GM18498 (cell line): ENCODE data around the gene PLCB1.

ENCODE experiments used
- ATAC-seq: cut with Tn5 transposase; IDR thresholded peaks from one replicate; pipeline ENCODE4 v1.9.1; 2021; ENCODE audit warnings: mild to moderate bottlenecking, moderate library complexity; ENCODE audit not compliant: unreplicated experiment

Gene PLCB1

GRCh38 chr20:8474027-8474668, 342.1 kb downstream of the PLCB1 start:
- ATAC-seq: no peak

DNA sequence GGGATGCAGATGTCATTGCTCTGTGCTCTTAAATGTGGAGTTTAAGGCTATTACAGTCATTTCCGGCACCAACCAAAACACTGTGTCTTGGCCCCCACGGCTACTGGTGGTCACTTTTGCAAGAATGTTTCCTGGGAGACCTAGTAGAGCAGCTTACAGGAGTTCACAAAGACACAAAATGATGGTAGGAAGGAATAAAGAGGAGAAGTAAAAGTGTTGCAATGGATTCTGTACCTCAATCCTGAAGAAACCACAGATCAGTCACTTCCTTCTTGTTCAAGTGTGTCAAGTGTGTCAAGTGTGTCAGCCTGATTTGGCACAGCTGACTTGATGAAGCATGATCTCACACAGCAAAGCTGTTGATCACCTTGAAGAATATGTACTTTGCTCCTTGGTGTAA, 344.0 kb downstream of the PLCB1 start:
- ATAC-seq: no peak

- no peak for ATAC-seq
Observed at GRCh38 chr20:8480597-8480996, 348.5 kb downstream of the PLCB1 start.

DNA sequence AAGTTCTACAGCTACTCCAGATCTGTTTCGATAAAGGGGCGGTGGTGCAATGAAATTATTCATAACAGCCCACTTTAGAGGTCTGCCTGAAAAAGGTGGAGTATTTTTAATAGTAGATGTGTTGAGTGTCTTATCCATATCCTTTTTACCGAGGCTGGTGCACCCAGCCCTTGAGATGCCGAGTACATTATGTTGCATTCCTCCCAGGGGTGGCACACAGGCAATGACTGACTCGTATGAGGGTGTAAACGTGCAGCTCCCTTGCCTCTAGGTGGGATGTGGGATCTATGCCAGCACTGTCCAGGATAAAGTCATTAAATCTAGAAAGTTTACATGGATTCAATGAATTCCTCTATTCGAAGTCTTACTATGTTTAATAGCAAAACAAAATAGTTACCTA, 355.6 kb downstream of the PLCB1 start:
- no peak for ATAC-seq

DNA sequence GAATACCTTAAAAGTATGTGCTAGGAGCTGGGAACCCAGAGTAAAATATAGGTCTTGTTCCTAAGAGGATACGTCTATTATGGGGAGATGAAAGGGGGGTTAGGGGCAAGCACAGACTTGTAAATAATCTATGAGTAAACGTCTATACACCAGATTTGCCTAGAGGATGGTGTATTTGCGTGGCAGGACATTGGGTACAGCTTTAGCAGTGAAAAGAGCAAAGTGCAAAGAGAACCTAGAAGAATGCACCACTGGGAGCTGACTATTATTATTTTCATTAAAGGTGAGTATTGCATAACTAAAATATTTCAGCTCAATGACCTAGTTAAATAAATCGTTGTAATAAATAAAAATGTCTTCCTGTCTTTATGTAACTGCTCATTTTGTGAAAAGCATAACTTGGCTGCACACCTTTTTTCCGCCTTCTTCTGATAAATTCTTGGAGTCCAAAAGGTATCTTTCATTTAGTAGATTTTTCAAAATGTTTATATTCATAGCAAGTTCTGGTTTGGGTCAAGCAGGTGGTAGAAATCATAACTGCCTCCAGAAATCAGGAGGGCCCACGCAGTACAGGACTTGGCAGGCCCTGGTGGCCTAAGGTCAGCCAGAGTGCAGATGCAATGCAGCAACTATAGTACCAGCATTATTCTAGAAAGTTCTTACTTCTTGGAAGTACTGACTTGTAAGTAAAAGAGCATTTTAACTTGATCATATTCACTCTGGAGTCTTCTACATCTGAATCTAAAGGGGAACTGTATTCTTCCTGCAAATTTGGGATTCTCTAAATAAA, 357.2 kb downstream of the PLCB1 start:
- no peak for ATAC-seq

DNA sequence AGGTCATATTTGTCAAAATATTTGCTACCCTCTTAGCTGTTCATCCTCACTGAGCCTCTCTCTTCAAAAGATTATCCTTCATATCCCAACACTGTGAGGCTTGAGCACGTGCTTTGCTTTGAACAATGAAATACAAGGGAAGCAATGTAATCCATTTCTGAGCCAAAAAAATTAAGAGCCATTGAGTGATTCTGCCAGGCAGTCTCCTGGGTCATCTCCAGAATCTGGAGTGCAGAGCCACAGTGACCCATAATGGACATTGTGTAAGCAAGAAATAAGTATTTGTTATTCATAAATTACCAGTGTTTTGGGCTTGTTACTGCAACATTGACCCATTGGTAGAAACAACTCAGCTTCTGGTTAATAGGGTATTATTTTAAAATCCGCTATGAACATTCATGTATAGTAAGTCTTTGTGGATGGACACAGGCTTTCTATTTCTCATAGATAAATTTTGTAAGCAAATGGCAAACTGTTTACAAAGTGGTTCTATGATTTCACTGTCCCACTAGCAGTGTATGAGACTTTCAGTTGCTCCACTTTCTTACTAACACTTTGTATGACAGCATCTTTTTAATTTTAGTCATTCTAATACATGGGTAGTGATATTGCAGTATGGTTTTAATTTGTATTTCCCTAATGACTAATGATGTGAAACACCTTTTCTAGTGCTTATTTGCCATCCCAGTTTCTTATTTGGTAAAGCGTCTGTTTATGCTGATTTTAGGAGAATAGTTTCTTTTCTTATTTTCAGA, 358.2 kb downstream of the PLCB1 start:
- ATAC-seq: no peak

DNA sequence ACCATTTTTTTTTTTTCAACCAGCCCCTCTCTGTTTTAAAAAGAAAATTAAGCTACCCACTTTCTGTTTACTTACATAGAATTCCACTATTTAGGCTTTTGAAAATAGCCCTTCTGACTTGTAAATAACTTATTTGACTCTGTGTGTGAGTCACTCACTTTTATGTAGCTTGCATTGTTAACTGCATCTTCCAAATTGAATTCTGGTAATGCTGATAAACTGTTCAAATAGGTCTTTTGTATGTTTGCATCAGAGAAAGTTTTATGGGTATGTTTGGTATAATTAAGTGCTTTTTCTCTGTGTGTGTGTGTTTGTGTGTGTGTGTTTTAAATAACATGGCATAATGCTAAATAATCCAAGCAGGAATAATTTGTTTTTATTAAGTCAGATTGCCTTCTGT, 360.1 kb downstream of the PLCB1 start:
- ATAC-seq: no peak

DNA sequence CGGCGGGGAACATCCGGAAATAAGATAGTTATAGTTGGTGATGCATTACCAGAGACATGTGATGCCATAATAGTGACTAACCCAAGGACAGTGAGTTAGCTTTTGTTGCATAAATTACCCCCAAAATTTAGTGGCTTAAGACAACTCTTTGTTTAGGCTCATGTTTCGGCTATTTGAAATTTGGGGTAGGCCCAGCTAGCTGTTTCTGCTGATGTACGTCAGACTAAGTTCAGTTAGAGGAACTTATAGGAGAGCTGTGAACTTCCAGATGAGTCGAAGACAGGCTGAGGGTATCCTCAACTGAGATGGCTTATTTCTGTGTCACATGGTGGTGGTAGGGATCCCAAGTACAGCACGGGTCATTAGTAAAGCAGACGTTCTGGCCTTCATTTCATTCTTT, 366.5 kb downstream of the PLCB1 start:
- no peak for ATAC-seq

DNA sequence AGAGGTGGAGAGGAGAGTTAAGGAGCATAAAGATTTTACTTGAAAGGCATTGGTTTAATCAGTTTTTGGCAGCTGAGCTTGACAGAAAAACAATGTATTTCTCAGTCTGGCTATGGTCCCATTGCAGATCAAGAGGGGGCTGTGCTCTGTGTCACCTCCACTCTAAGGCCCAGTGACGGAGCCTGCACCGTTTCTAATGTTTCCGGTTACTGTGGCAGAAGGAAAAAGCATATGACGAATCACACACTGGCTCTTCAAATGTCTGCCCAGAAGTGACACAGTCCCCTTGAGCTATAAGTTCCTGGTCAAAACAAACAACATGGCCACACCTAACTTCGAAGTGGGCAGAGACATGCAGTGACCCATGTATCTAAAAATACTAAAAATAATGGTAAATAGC, 372.0 kb downstream of the PLCB1 start:
- no peak for ATAC-seq

GRCh38 chr20:8505476-8506200, 373.6 kb downstream of the PLCB1 start:
- no peak for ATAC-seq

DNA sequence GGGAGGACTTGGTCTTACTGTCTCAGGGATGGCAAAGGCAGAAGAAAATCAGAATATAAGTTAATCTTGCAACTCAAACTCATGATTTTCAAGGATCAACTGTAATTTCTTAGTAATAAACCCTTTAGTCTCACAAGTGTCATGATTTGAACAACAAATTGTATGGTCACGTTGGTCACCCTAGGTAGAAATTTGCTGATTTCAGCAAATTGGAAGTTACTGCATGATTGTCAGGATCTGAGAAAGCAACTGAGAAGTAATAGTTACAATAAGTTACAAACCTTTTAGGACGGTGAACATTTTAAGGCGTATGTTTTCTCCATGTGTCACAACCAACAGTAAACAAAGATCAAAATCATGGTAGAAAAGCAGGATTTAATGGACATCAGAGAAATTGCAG, 375.2 kb downstream of the PLCB1 start:
- no peak for ATAC-seq

GRCh38 chr20:8509809-8510208, 377.7 kb downstream of the PLCB1 start:
- no peak for ATAC-seq

DNA sequence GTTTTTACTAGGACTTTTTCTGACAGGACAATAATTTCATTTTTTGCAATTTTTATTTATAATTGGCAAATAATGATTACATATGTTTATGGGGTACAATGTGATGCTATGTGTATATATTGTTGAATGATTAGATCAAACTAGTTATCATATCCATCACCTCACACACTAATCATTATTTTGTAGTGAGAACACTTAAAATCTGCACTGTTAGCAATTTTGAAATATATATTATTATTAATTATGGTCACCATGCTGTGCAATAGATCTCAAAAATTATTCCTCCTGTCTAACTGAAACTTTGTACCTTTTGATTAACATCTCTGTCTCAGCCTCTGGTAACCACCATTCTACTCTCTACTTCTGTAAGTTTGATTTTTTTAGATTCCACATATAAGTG, 378.7 kb downstream of the PLCB1 start:
- no peak for ATAC-seq

- no peak for ATAC-seq
Observed at GRCh38 chr20:8512003-8512402, 379.9 kb downstream of the PLCB1 start.

GRCh38 chr20:8515810-8516435, 383.9 kb downstream of the PLCB1 start:
- no peak for ATAC-seq

GRCh38 chr20:8518878-8519277, 386.8 kb downstream of the PLCB1 start:
- ATAC-seq: no peak

DNA sequence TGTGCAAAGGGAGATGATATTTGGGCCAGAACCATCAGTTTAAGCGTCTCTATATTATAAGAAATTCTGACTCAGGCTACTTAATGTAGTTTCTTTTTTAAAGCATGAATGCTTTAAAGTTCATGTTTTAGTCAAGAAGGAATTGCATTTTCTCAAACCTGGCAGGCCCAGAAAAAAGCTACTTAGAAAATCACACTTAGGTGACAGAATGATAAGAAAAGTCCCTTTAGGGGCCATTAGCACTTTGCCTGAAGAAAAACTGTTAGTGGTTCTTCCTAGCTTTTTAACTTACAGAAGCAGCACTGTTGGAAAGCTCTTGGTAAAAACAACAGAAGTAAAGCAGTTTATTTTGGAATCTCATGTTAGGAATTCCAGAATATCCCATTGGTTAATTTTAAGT, 387.8 kb downstream of the PLCB1 start:
- no peak for ATAC-seq

DNA sequence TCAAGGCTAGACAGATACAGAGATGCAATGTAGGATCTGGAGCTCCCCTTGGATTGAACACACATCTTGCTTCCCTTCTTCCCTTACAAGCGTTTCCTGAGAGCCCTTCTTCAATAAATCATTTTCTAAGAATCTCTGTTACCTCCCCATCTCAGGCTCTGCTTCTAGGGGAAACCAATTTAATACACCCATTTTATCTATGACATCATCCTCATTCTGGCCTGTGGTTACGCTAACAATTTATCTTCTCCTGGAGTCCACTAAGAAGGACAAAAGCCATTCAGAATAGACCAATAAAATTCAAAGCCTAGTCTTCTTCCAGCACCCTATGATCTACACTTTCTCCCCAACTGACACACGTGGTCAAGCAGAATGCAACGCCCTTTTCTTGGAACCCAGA, 390.1 kb downstream of the PLCB1 start:
- ATAC-seq: no peak

DNA sequence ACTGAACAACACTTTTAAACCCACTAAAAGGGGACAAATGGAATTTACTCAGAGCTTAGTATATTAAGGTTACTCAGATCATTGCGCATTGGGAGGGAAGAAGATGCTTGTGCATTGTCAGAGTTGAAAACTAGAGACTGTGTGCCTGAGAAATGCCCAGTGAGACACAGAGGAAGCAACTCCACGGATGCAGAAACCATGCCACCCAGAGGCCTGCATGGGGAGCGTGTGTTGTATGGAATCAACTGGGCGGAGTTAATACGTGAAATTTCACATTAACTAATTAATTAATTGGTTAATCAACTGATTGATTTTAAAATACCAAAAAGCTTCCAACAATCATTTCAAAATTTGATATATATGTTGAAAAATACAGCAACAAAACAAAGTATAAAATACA, 391.6 kb downstream of the PLCB1 start:
- no peak for ATAC-seq

DNA sequence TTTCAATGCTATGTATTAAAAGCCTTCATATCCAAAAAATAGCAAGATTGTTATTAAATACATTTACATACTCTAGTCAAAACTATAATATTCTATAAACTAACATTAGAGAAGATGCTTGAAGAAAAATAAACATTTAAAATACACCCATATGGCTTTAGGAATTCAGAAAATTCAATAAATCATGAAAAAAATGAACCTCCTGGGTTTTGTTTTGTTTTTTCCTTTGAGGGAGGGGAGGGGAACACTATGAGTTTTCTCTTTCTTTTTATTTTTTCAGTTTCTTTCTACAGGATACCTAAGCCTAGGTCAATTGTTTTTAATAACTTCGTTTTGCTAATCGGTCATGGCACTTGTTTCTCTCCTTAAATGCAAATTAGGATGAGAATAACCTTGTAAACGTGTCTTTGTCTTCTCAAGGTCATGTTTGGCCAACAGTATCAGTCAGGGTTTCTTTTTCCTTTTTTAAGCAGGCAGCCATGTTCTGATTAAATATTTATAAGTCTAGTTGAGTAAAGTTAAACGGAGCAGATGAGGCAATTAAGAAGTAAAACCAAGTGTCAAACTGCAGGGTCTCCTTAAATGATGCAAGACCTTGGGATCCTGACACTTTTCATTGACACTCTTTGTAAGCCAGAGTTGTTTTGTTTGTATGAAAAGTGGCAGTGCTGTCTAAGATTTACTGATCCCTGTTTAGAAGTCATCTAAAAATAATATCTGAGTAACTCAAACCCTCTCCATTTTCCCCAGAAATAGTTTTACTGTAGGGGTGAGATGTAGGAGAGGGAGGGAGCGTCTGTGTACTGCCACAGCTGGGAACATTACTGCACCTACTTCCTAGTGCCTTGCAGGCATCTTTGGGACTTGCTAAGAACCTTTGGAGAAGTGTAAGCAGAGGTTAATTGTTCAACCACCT, 392.3 kb downstream of the PLCB1 start:
- ATAC-seq: no peak
